HG03025 (cell line): ENCODE results near the gene PRPSAP1.
"Not testable (repeated sequence)": the region's sequence is repeated elsewhere in the genome, so short reads cannot be mapped to it uniquely, and the experiment has no call there.

Experiments
- ATAC-seq: cut with Tn5 transposase; IDR thresholded peaks from one replicate; pipeline ENCODE4 v1.9.1; 2021; ENCODE audit warnings: mild to moderate bottlenecking, moderate library complexity; ENCODE audit not compliant: unreplicated experiment, low FRiP score

PRPSAP1 gene

DNA sequence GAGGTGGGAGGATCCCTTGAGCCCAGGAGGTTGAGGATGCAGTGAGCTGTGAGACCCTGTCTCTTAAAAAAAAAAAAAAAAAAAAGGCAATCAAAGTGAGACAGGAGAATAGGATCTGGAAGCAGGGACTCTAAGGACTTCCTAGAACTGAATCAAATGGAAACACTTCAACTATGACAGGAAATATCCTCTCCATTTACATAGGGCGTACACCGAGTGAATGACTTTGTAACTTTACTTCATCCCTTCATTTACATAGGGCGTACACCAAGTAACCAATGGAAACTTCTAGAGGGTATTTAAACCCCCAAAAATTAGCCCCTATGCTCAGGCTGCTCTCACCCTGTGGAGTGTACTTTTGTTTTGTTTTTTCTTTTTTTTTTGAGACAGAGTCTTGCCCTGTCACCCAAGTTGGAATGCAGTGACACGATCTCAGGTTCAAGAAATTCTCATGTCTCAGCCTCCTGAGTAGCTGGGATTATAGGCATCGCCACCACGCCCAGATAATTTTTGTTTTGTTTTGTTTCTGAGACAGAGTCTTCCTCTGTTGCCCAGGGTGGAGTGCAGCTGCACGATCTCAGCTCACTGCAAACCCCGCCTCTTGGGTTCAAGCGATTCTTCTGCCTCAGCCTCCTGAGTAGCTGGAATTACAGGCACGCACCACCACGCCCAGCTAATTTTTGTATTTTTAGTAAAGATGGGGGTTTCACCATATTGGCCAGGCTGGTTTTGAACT lies 9.6 kb upstream of the PRPSAP1 start:
- ATAC-seq, result no peak

DNA sequence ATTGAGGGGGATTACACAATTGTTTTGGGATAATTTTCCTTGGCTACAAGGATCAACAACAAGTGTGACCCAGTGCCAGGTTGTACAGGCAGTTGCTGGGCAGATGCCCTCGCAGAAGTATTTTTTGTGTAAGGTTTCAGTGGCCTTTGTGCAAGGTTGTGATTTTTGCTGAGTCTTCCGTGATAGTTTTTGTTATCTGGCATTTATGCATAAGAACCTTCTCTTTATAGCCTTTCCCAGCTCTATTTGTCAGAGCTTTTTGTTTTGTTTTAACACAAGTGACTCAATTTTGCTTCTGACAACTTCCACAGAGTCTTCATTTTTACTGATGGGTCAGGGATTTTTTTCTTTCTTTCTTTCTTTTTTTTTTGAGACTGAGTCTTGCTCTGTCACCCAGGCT lies 6.7 kb upstream of the PRPSAP1 start:
- ATAC-seq, result no peak

GRCh38 chr17:76359776-76360175 lies 6.1 kb upstream of the PRPSAP1 start:
- not testable (repeated sequence) for ATAC-seq

- ATAC-seq, result no peak
These were observed 5.7 kb upstream of the PRPSAP1 start for GRCh38 chr17:76359375-76359774.

DNA sequence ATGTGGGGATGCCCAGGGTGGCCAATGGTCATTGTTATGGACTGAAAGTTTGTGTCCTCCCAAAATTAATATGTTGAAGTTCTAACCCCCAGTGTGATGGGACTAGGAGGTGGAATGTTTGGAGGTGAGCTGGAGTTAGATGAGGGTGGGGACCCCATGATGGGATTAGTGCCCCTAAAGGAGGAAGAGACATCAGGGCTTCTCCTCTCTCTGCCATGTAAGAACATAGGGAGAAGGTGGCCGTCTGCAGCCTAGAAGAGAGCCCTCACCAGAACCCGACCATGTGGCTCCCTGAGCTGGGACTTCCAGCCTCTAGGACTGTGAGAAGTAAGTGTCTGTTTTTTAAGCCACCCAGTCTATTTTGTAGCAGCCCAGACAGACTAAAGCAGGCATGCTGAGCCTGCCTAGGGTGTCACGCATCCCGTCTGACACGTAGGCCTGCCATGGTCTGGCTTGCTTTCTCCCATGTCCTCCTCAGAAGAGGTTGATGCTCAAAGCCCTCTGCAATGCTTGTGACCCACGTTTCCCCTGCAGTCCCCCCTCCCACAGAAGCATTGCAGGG lies 4.0 kb upstream of the PRPSAP1 start:
- no peak for ATAC-seq

GRCh38 chr17:76356803-76357456 lies 3.2 kb upstream of the PRPSAP1 start:
- no peak for ATAC-seq

DNA sequence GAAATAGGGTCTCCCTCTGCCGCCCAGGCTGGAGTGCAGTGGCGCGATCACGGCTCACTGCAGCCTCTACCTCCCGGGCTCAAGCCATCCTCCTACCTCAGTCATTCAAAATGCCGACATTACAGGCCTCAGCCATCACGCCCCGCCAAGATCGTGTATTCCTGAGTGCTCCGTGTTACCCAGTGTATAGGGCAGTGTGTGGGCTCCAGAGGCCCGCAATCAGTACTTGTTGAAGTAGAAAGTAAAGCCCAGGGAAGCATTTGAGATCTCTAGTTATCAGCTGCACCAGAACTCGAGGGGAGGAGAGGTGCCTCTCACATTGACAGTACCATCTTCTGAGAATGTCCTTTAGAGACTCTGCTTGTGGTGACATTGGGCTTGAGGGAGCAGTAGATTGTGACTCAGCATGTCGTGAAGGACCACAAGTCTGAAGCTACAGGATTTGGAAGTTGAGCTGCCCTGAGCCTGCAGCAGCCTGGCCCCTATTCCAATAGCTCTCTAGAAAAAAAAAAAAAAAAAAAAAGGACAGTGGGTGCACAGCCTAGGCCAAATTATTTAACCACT lies 1.1 kb upstream of the PRPSAP1 start:
- ATAC-seq, result no peak

DNA sequence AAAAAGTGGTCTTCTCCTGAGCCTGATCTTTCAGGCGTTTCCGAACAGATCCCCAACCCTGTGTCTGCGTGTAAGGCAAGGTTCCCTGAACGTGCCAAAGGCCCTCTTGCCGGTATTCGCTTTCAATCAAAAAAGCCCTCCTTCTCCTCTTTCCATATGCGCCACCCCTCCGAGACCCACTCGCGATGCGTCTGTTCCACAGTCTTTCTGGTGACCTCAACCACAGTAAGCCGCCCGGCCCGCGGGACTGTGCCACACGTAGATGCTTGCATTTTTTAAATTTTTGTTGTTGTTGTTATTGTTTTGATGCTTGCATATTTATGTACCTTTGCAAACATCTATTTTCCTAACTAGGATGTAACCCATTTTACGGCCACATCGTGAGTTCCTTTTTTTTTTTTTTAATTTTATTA lies 607 bp upstream of the PRPSAP1 start:
- ATAC-seq, result no peak

- ATAC-seq, result peak; percentile 17
These were observed 615 bp downstream of the PRPSAP1 start for GRCh38 chr17:76353004-76353598.

DNA sequence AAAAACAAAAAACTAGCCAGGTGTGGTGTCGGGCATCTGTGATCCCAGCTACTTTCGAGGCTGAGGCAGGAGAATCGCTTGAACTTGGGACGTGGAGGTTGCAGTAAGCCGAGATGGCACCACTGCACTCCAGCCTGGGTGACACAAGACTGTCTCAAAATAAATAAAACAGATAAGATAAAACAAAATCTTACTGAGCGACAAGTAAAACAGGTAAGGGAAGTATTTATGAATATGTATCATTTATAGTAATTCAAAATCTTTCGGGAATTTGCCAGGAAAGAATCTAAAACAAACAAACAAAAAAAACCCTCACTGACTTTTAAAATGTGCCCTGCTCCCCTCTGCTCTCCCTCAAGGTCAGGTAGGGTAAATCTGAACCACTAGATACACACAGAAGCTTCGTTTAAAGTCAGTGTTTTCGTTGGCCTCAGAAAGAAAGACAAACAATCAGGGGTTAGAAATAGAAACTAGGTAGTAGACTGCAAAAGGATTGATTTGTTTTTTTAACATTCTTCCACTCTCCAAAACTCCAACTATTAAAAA lies 2.1 kb downstream of the PRPSAP1 start:
- no peak for ATAC-seq

- ATAC-seq, result no peak
These were observed 3.3 kb downstream of the PRPSAP1 start for GRCh38 chr17:76350463-76350862.

DNA sequence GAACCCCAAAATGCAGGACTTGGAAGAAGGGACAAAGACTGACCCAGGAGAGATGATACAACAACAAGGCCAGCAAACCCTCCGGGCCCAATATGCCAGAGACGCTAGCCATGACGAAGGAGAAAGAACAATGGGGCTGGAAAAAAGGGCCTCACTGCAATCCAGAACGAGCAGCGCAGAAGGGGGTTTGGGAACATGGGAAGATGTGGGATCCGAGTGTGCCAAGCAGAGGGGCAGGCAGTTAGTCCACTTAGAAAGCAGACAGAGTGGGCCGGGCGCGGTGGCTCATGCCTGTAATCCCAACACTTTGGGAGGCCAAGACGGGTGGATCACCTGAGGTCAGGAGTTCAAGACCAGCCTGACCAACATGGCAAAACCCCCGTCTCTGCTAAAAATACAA lies 6.8 kb downstream of the PRPSAP1 start:
- not testable (repeated sequence) for ATAC-seq

- no peak for ATAC-seq
These were observed 8.2 kb downstream of the PRPSAP1 start for GRCh38 chr17:76345377-76345974.

- no peak for ATAC-seq
These were observed 10.6 kb downstream of the PRPSAP1 start for GRCh38 chr17:76343106-76343505.

DNA sequence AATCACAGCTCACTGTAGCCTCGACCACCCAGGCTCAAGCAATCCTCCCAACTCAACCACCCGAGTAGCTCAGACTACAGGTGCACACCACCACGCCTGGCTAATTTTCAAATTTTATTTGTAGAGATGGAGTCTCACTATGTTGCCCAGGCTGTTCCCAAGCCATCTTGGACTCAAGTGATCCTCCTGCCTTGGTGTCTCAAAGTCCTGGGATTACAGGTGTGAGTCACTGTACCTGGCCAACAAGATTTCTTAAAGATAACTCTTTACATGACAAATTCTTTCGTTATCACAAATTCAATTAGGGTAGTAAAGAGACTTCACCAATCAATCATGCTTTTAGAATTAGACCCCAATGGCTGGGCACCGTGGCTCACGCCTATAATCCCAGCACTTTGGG lies 12.4 kb downstream of the PRPSAP1 start:
- no peak for ATAC-seq

- ATAC-seq, result no peak
These were observed 16.3 kb downstream of the PRPSAP1 start for GRCh38 chr17:76337413-76337777.

DNA sequence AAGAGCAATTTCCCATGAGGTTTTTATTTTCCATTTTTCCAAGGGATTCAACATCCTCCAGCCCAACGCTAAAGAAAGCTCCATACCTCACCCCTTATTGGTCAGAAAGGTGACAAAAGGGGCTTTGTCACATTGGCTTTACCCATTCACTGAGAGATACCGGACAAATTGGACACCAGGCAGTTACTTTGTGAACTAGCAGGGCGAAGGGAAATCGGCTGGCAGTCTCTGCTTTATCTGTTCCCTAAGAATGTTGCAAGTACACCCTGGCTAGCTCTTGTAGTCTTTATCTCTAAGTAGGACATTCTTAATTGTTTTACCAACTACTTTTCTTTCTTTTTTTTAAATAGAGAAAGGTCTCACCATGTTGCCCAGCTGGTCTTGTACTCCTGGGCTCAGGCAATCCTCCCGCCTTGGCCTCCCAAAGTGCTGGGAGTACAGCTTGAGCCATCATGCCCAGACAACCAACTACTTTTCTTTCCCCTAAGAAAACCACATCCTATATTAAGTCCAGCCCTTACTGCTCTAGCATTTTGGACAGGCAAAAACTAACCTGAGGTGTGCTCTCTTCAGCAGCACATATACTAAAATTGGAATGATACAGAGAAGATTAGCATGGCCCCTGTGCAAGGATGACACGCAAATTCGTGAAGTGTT lies 16.8 kb downstream of the PRPSAP1 start:
- ATAC-seq, result no peak

DNA sequence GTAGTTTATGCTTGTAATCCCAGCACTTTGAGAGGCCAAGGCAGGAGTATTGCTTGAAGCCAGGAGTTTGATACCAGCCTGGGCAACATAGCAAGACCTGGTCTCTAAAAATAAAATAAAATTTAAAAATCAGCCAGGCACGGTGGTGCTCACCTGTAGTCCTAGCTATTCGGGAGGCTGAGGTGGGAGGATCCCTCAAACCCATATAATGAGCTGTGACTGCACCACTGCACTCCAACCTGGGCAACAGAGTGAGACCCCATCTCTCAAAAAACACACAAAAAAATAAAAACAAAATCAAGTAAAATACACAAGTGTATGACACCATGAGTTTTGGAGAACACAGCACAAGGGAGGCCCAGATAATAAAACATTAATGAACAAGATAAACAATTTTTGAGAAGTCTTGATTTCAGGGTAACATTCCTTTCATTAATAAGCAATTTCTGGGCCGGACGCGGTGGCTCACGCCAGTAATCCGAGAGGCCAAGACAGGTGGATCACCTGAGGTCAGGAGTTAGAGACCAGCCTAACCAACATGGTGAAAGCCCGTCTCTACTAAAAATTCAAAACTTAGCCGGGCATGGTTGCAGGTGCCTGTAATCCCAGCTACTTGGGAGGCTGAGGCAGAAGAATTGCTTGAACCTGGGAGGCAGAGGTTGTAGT lies 17.9 kb downstream of the PRPSAP1 start:
- ATAC-seq, result no peak

- no peak for ATAC-seq
These were observed 19.8 kb downstream of the PRPSAP1 start for GRCh38 chr17:76333673-76334505.
